NCI-H2171 (cell line): ENCODE measurements around the gene PBX3.
"Not testable (repeated sequence)": the region's sequence is repeated elsewhere in the genome, so short reads cannot be mapped to it uniquely, and the experiment has no call there.

ENCODE experiments used
- DNase-seq: peaks from one replicate; lab custom pipeline; 2025; lab: John Stamatoyannopoulos, UW

PBX3 gene

DNA sequence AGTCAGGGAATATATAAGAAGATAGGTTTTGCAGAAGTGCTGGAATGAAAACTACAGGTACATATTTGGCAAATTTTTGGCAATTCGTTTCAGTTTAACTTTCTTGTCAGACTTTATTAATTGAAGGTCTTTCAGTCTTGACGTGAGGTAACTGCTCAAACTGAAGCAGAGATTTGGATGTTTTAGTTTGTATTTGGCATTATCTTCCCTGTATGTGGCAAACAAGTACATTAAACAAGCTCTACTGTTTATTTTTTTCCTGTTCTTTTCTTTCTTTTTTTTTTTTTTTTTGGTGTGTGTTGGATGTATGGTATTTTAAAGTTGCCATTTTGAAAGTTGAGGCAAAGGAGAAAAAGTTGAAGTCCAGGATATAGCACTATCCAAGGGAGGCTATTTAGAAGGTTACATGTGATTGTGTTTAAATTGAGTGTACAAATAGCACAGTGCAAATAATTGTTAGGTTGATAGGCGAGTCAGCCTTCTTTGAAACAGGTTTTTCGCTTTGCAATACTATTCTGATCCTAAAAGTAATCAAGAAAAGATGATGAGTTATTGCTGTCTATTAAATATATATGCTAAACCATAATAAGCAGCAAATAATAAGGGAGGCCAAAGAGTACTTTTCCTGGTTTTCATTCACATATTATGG, 2.2 kb downstream of the PBX3 start:
- DNase-seq, result no peak

DNA sequence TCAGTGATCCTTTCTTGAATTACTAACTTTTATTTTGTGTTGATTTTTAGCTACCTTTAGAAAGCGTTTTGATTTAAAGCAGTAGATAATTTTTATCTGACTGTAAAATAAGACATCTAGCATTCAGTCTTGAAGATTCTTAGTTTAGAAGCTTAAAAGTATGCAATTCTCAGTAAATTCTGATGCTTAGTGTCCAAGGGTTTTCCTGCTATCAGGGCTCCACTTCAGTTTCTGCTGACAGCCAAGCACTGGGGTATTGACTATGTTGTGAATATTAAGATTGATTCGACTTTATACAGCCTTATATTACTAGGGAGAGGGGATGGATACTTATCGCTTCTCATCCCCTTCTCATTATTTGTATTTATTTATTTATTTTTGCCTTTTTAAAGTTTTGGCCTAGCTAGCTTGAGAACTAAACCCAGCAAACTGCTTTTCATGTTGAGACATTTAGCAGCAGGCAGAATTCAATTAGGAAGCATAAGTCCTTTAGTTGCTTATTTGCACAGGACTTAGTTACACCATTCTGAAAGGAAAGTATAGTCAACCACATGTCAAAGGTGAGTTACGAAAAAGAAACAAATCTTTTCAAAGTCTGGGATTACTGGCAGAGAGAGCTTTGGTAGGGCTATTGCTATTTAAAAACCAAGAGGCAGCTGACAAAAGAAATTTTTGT, 2.9 kb downstream of the PBX3 start:
- no peak for DNase-seq

DNA sequence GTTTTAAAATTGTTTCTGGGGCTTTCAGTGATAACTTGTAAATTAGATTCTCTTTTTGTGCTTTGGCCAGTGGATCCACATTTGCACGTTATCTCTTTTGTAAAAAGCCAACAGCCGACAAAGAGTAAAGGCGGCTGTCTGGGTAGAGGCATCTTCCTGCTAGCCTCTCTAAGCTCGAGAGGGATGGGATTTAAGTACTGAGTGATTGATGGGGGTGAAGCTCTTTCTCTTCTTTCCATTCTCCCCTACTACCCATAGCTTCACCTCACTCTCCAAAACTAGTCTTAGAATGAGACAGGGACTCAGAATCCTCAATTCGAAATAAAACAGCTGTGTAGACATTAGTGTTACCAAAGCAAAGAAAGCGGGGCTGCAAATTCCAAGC, 3.4 kb downstream of the PBX3 start:
- DNase-seq, result no peak

DNA sequence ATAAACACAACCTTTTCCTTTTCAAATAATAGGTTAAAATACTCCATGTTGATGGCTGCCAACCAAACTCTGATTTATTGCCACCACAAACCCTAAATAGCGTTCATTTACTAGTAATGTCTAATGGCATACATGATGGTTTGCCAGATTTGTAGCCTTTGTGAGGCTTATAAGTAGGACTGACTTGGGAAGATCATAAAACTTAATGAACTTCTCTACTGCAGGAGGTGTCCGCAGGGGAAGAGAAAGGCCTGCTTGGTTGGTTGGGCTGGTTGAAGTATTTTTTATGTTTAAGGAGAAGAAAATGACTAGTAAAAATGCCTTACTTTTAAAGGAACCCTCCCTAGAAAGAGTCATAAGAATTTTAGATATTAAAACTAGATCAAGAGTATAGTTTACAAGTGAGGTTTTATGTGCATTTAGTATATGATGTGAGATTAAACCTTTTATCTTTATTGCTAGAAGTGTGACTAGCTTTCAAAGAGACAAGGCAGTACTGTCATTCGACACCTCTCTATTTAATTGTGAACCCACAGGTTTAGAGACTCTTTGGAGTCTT, 5.0 kb downstream of the PBX3 start:
- DNase-seq, result no peak

DNA sequence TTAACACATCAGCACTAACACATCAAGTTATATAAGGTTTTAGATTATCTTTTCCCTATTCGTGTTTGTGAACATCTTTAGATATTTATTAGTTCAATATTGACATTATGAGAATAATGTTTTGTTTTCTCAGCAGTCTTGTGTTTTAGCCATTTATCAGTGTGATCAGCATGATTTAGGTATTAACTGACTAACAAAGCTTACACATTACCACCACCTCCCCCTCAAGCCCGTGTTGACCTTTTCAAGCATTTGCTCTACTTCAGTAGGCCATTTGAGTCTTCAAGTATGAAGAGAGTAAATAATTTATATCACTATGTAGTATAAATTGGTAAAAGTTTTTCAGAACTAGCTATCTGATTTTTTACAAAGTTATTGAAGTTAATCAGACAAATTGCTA, 6.9 kb downstream of the PBX3 start:
- no peak for DNase-seq

DNA sequence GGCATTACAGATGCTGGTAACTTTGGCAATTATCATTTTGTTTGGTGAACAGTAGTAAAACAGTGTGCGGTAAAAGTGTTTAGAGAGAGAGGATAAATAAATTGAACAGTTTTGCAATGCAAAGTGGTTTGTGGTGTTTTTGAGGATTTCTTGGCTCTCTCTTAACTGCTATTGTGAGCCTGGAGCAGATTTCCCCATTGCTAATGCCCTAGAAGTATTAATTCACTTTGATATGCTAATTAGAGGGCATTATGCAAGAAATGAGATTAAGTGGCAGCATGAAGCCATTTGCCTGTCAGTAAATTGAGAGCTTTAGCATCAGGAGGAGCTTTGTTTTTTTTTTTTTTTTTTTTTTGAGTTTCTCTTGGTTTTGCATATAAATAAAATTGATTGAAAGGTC, 8.2 kb downstream of the PBX3 start:
- no peak for DNase-seq

DNA sequence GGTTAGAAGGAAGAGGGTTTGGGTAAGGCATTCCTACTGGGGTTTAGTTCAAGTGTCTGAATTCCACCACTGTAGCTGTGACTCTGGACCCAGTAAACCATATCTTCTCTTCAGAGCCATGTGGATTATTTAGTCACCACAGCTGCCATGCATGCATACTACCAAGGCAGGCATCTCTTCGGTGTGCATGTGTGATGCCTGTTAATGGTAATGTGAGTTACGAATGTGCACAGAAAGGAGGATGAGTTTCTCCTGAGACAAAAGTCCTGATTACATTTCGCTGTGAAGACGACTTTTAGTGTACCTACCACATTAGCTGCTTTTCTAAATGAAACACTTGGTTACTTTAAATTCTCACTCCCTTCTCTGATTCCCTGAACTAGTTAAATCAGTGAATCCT, 9.3 kb downstream of the PBX3 start:
- no peak for DNase-seq

DNA sequence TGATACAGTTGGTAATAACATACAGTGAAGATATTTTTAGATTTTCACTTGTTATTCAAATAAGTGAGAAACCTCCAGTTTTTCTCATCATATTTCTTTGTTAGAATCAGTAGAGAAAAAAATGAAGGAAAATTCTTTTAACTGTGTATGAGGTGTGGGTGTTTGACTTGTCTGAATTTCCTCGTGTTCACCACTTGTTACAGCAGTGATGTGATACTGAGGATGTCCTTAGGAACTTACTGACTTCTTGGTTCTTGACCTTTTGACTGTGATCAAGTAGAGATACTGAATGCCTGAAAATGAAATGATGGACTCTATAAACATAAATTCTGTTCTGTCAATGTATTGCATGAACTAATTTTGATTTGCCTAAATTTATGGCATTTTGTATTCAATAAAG, 10.7 kb downstream of the PBX3 start:
- no peak for DNase-seq

DNA sequence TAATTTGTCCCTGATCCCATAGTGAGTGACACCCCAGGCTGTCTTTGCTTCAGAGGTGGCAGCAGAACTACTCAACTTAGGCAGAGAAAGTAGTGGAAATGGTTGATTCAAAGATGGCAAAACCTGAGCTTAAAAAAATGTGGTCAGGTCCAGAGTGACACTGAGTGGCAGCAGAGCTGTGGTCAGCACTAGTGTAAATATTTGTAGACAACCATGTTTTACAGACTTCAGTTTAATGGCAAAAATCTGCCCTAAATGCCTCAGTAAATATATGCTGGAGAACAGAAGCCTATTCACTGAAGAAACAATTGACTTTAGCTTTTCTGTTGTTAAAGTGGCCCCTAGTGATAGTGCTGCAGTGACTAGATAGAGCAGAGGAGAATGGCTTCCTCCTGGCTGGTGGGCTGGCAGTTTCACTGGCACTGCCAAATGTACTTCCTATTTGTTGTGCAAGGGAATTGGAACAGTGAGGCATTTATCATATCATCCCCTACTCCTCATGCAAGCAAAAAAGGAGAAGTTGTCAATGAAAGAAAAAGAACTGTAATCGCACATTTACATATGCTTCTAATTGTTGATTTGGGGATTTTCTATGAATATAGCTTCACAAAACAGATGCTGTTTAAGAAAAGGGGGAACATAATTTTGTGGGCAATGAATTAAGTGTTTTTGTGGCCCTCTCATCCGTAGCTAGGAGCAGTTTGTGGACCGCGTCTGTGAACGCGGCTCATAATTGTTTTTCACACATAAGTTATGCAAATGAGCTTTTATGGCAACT, 12.0 kb downstream of the PBX3 start:
- no peak for DNase-seq

DNA sequence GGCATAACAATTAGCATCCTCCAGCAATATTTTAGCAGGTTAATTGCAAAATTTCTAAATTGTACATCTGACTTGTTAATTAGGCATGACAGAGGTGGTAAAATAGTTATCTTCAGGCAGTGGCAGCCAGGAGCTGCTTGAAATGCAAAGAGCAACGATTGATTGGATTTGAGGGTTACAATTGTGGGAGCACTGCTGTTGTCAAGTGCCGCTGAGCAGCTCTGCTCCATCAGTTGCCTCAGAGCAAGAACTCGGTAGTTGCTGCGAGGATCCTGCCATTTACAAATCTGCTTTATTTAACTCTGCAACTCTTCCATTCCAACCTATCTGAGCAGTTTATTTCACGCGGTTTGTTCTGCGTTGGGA, 12.6 kb downstream of the PBX3 start:
- no peak for DNase-seq

DNA sequence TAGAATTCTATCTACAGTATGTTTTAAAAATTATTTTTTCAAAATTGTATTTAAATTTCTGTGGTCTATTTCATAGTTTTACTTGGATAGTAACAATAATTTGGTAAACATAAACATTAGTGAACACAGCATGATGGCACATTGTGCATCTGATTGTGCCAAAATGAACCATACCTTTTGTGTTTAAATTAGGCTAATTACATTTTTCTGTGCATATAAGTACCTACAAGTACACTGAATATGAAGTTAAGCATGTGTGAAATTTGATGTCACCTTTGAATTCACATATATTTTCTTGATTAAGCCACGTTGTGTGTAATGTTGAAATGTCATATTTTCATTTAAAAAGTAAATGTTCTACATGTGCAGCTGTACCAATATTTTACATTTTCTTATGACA, 13.4 kb downstream of the PBX3 start:
- no peak for DNase-seq

DNA sequence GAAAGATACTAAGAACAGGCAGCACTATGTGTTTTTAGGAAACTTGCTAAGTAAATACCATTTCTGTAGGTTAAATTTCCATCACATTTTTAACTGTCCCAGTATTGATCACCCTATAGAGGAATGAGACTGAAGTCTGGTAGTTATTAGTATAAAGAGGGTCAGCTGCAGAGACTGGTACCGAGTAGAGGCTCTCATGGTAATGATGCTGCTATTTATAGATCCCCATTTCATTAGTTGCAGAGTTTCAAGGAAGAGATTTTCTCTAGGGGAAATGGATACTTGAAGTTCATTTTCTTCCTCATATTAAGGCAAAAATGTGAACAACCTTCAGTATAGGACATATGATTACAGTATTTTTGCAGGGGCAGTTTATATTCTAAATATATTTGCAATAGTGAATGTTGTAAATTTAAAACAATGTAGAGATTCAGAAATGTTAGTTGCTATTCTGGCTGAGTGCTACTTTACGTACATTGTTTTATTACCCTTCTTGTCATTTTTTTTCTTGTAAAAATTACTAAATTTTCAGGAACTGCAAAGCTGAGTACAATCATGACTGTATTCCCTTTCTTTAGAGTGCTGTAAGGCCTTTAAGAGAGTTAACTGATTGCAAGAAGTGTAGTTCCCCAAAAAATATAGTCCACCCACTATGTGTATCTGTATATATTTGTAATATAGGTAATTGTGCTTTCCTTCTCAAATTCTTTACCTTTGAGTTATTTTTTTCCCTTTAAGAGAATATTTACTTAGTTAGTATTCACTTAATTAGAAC, 14.7 kb downstream of the PBX3 start:
- DNase-seq, result no peak

DNA sequence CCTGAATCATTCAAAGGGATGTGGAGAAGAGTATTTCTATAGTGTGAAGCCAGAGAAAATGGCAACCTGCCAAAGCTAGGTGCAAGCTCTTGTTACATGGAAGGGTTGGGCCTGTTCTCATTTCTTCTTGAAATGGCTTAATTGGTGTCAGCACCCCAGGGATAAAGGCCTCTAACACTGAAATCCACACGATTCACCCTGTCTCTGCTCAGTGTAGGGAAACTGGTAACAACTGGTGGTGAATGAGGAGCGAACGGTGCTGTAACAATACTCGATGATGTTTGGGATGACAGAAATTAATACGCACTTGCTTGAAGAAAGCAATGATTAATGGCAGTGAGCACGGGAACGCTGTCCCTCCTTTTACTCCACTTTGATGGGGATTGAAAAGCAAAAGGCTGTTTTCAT, 16.2 kb downstream of the PBX3 start:
- DNase-seq, result peak; percentile 97

DNA sequence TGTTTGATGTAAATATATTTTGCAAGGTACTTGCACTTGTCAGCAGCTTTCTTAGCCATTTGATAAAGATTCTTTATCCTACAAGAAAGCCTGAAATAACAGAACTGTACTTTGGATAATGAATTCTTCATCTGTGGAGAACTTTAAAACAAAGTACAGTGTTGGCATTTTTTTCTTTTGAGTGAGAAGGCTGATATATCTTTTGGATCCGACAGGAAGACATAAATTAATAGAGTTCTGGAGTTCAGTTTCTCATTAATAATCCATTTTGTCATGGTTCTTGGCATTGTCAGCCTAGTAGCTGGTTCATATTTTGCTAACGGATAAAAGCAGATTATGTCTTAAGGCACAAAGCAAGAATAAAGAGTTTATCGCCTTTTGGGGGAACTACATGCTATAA, 17.0 kb downstream of the PBX3 start:
- DNase-seq, result no peak

DNA sequence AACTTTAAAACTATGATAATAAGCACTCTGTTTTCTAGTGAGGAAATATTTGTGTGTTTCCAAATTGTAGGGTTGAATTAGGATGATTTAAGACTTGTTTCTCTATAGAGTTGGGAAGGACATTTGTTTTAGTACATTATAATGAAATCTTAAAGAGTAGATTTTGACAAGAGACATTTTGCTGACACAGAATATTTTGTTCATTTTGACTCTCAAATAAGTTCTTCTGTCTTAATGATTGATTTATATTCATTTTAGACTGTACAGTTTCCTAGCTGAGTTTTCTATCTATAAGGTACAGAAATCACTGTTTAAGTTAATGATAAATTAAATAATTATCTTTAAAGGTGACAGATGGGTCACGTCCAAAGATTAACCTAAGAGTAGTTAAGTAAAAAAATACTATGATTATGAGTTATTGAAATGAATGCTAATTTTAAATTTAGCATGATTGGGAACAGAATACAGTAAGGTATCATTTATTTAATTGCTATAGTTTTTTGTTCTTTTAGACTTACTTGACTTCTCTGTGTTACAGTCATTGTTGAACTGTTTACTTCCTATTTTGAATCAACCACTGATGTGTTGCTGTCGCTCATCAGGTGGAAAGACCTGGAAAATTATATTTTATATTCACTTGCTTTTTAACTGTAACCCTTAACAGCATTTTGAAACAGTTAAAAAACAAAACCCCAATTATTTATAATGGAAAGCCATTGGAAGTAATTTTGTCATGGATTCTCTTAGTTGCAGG, 19.5 kb downstream of the PBX3 start:
- DNase-seq, result no peak

DNA sequence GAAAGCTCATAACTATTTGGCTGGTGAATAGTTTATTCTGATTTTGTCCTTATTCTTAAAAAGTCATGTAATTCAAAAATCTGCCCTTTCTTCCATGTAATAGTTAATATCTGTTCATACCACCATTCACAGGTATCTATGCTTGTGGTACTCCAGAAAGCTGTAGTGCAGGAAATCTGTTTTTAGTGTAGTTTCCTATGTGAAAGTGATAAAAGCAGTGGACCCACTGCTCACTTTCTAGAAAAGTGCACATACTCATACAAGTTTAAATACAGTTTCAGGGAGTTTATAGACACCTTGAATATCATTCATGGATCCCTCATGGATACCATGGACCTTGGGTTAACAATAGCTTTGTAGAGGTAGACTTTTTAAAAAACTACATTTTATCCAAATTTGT, 20.2 kb downstream of the PBX3 start:
- no peak for DNase-seq

DNA sequence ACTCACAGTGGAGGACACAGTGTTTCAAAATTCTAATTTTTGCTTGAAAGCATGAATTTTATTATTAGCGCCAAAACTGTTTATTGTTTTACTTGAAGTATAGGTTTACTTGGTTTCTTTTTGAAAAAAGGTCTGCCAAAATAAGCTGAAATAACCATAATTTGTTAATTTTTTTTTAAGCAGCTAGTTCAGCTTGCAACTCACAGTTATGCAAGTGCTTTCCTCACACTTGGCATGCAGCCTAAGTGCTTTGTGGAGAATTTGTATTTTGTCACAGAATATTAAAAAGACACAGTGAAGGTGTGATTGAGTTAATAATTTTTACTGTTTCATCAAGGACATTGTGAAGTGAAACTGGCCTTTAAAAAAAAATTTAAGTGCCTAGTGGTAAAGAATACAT, 21.6 kb downstream of the PBX3 start:
- DNase-seq, result no peak

DNA sequence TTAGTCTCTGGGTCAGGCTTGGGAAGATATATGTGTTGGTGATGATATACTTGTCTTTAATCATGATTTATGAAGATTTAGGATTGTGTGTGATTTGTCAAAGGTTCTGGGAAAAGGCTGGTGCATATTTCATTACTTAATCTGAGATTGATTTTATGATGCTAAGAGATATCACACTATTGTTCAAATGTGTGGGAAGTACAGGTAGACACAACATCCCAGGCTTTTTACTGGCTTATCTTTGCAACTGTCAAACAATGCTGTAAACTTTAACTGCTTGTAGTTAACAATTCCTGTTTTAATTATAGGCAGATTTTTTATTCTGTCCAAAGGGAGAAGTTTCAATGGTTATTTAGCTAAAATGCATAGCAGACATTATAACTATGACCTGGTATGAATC, 23.9 kb downstream of the PBX3 start:
- DNase-seq, result no peak

DNA sequence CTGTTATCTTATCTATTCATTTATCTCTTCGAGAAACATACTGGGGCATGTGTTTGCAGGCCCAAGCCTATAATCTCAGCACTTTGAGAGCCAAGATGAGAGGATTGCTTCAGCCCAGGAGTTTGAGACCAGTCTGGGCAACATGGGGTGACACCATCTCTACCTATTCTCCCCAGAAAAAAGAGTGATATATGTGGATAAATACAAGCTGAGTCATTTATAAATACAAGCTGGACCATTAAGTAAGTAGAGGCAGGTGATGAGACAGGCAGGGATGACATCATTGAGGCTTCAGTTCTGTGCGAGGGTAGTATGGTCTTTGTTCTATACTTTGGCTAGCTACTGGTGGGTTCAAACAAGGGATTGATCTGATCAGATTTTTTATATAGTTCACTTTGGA, 25.6 kb downstream of the PBX3 start:
- no peak for DNase-seq

DNA sequence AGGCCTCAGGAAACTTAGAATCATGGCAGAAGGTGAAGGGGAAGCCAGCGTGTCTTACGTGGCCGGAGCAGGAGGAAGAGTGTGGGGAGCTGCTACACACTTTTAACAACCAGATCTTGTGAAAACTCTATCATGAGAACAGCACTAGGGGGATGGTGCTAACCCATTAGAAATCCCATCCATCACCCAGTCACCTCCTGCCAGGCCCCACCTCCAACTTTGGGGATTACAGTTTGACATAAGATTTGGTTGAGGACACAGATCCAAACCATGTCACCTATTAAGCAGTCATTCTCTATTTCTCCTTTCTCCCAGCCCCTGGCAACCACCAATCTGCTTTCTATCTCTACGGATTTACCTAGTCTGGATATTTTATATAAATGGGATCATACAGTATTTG, 26.9 kb downstream of the PBX3 start:
- no peak for DNase-seq

DNA sequence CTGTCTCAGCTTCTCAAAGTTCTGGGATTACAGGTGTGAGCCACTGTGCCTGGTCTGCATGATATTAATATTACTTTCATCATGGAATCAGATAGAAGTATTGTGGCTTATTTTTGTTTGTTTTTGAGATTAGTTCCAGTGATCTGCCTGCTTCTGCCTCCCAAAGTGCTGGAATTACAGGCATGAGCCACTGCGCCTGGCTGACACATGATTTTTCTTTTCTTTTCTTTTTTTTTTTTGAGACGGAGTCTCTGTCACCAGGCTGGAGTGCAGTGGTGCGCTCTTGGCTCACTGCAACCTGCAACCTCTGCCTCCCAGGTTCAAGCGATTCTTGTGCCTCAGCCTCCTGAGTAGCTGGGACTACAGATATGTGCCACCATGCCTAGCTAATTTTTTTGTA, 29.6 kb downstream of the PBX3 start:
- not testable (repeated sequence) for DNase-seq
